K562 (cell line): Measurements from ENCODE around the gene ZNF554. TPM values are rescaled to one million over a fixed set of nuclear protein-coding genes. Genes with fewer than 3 reads are reported as not detected.

Experiments
- ARID4B ChIP-seq: sonication (generic); formaldehyde crosslinking; IDR thresholded peaks from 2 replicates; pipeline ENCODE4 v1.8.0; 2022; ENCODE audit warnings: mild to moderate bottlenecking, missing genetic modification reagents
- CBX3 ChIP-seq, 2 experiments: IDR thresholded peaks; 1 replicate in 1 of 2; 2 replicates in 1 of 2; pipeline ENCODE4 v1.6.1; 2012; ENCODE audit warnings: inconsistent platforms in 2 of 2, low read length in 2 of 2, borderline replicate concordance in 1 of 2, control low read depth in 1 of 2
- CHD1 ChIP-seq: fragments of 200-600 bp; sonication (generic); IDR thresholded peaks from one replicate; pipeline ENCODE4 v1.6.1; 2012; ENCODE audit warnings: mild to moderate bottlenecking, moderate library complexity, low read length, inconsistent platforms
- CHD4 ChIP-seq: fragments of 200-600 bp; sonication (generic); IDR thresholded peaks from 3 replicates; pipeline ENCODE4 v1.6.1; 2012; ENCODE audit warnings: low read depth, mild to moderate bottlenecking, mixed read lengths, low read length, inconsistent platforms; ENCODE audit not compliant: insufficient read depth, insufficient replicate concordance, poor library complexity, severe bottlenecking
- ELK3 ChIP-seq: fragments of 450-650 bp; formaldehyde crosslinking; IDR thresholded peaks from 2 replicates; pipeline ENCODE4 v1.4.0; 2020; ENCODE audit warnings: mild to moderate bottlenecking
- KLF13 ChIP-seq: fragments of 450-650 bp; IDR thresholded peaks from 2 replicates; pipeline ENCODE4 v1.6.1; 2016; ENCODE audit warnings: missing genetic modification characterization, low read depth, mild to moderate bottlenecking, missing compliant biosample characterization, moderate library complexity, borderline replicate concordance
- NRF1 ChIP-seq, 2 experiments: fragments of 450-650 bp; IDR thresholded peaks in 1 of 2; conservative IDR thresholded peaks in 1 of 2; 2 replicates each; pipeline ENCODE4 v1.6.1; 2014; ENCODE audit warnings: mild to moderate bottlenecking in 2 of 2
- SMARCA4 ChIP-seq: fragments of 450-650 bp; IDR thresholded peaks from 2 replicates; pipeline ENCODE4 v1.6.1; 2016
- UBTF ChIP-seq, 2 experiments: IDR thresholded peaks; 2 replicates each; pipeline ENCODE4 v1.6.1; 2012; ENCODE audit warnings: improper control_type of control experiment in 2 of 2, low read depth in 2 of 2, low read length in 2 of 2, borderline replicate concordance in 1 of 2
- ZBTB33 ChIP-seq: sonication (generic); formaldehyde crosslinking; IDR thresholded peaks from 2 replicates; pipeline ENCODE4 v1.8.1; 2023; ENCODE audit warnings: mild to moderate bottlenecking, missing genetic modification reagents
- ZFP1 ChIP-seq: fragments of 450-650 bp; formaldehyde crosslinking; IDR thresholded peaks from 2 replicates; pipeline ENCODE4 v1.4.0; 2020; ENCODE audit warnings: mild to moderate bottlenecking, mixed read lengths
- ZNF143 ChIP-seq: sonication (generic); formaldehyde crosslinking; IDR thresholded peaks from 2 replicates; pipeline ENCODE4 v1.9.0; 2022; ENCODE audit warnings: mild to moderate bottlenecking, missing genetic modification reagents
- ZNF232 ChIP-seq: sonication (generic); formaldehyde crosslinking; IDR thresholded peaks from 2 replicates; pipeline ENCODE4 v1.8.0; 2022; ENCODE audit warnings: mild to moderate bottlenecking, missing genetic modification reagents
- ZNF511 ChIP-seq: sonication (generic); formaldehyde crosslinking; IDR thresholded peaks from 2 replicates; pipeline ENCODE4 v1.8.0; 2022; ENCODE audit warnings: mild to moderate bottlenecking, missing genetic modification reagents
- polyA plus RNA-seq, 8 experiments: library from polyadenylated mRNA; depleted of rRNA in 4 of 8; stranded (reverse) in 5 of 8; unstranded in 3 of 8; fragments of >200 nt; fragmentation: Nextera tagmentation in 2 of 8; fragmentation: Illumina TruSeq in 1 of 8; extraction: Ambion mirVana in 2 of 8; extraction: Trizol in 1 of 8; gene quantifications; 2 replicates each; pipeline versions ENCODE4 v1.2.1 to v1.2.3, GENCODE V29; 2011 to 2014; ENCODE audit warnings: inconsistent platforms in 1 of 8, missing spikeins in 1 of 8
- total RNA-seq, 7 experiments: library from RNA; depleted of rRNA in 6 of 7; stranded (reverse); fragments of >200 nt in 6 of 7; fragmentation: Illumina TruSeq in 2 of 7; extraction: Trizol in 2 of 7; gene quantifications; 2 replicates each; pipeline versions ENCODE4 v1.2.1 to v1.2.3, GENCODE V29; 2011 to 2021; ENCODE audit warnings: low replicate concordance in 1 of 7

The ZNF554 gene
- total and polyA plus RNA-seq, 9 of the 15 experiments (the other 6 are each of a cell fraction or from before 2014, with no cell fraction given): 0.07 to 1.8 (median 1.1) TPM

- TF ChIP-seq CHD4 (peak; percentile 63), KLF13 (tag) (peak; percentile 63; the same call in 1 of the 2 replicates), ZFP1 (CRISPR knock-in tag) (no peak), NRF1 (conservative IDR thresholded peaks at IDR 0.05 in 1 of 2, IDR thresholded peaks at IDR 0.05 in 1 of 2) (peak; percentile 75 to 80), SMARCA4 (peak; percentile 53; the same call in 1 of the 2 replicates), ZBTB33 (CRISPR knock-in tag) (peak; percentile 88), ARID4B (peak; percentile 77), UBTF (IDR thresholded peaks at IDR 0.05; ENCODE audit: borderline replicate concordance in 1 of 2, low read depth in 2 of 2, low read length in 2 of 2) (0 out of 4 replicates have a peak, but pooled peaks of 1 of the 2 experiments have one; percentile 20), CHD1 (peak; percentile 75), ZNF232 (0 out of 2 replicates have a peak, but pooled peaks have one; percentile 30), ZNF511 (peak; percentile 92), CBX3 (IDR thresholded peaks at IDR 0.05; ENCODE audit: borderline replicate concordance in 1 of 2, low read length in 2 of 2) (peak in 1 of 2 experiments; percentile 20; a peak in 1 of 3 replicates), ZNF143 (CRISPR knock-in tag) (no peak), ELK3 (CRISPR knock-in tag) (no peak)
Measured at GRCh38 chr19:2840794-2841791, 21.4 kb downstream of the ZNF554 start, which contains the start of gene ZNF555 (continued).
